ENCODE measurements around the gene CXCL11. TPM values are rescaled to one million over a fixed set of nuclear protein-coding genes. Genes with fewer than 3 reads are reported as not detected.

CXCL11 gene
- total and polyA plus RNA-seq, 9 of the 15 experiments (the other 6 are each of a cell fraction or from before 2014, with no cell fraction given), result 2.1 to 9.1 (median 4.5) TPM

DNA sequence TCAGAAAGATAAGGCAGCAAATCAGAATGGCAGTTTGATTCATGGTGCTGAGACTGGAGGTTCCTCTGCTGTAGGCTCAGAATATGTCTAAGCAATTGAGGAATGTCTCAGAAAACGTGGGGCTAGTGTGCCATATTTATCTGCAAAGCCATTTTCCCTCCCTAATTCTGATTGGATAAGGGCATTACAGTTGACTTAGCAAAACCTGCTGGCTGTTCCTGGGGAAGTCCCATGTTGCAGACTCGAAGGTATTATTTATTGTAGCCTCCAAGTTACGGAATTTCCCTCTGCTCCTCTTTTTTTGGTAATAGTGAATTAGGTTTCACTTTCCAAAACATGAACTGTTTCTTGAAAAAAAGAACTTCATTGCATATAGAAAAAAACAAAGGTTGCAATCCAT is 12.5 kb downstream of the CXCL11 start, which contains the start of gene CXCL10 (continued):
- no peak for TF ChIP-seq SIN3A (IDR thresholded peaks at IDR 0.05; ENCODE audit: borderline replicate concordance in 2 of 2, control insufficient read depth in 1 of 2, low read depth in 2 of 2, low read length in 2 of 2)
- TF ChIP-seq L3MBTL2 (IDR thresholded peaks at IDR 0.05), result peak; percentile 82

- no peaks in the 10 kb centered on the region for H4K20me1 ChIP-seq (replicated peaks; ENCODE audit: control insufficient read depth, insufficient read depth, low read length)
- peaks cover under 1 to 2% of the 10 kb centered on the region in 2 experiments; a peak in 2 of 5 replicates for H3K27me3 ChIP-seq (ENCODE audit: control insufficient read depth in 2 of 2, insufficient read depth in 2 of 2, low read length in 2 of 2)
- ChIA-PET POLR2A (no interaction called here), CTCF (ENCODE audit: low intra/inter-chr PET ratio) (no interaction called here)
- no peak overlapping the region for H3K9ac ChIP-seq (ENCODE audit: insufficient read depth in 1 of 2, low read depth in 2 of 2, low read length in 2 of 2)
- ATAC-seq, result no peak
- no TSS peak for BruUV-seq (replicated peaks)
- no peaks in the 10 kb centered on the region for H3K36me3 ChIP-seq (ENCODE audit: control insufficient read depth, insufficient read depth, low read length)
- no peak for DNase-seq (ENCODE audit: extremely low read depth in 1 of 4, low spot score in 3 of 4)
- no peak overlapping the region for H3K27ac ChIP-seq (ENCODE audit: extremely low read depth, low read depth, low read length)
- no peak overlapping the region for H3K4me2 ChIP-seq (ENCODE audit: insufficient read depth, low read length)
- 4% methylated on average over 2 of the region's 2 CpGs for WGBS (ENCODE audit: insufficient coverage, low coverage, missing lambda C conversion rate)
- no peaks in the 10 kb centered on the region for H3K79me2 ChIP-seq (ENCODE audit: control insufficient read depth, insufficient read depth, low read length)
- H3K9me1 ChIP-seq (ENCODE audit: control insufficient read depth, insufficient read depth, low read length), result no peaks in the 10 kb centered on the region
- no peak for FAIRE-seq
- H3K9me3 ChIP-seq (replicated peaks; ENCODE audit: control insufficient read depth, insufficient read depth, low read depth, low read length), result no peaks in the 10 kb centered on the region
- TF ChIP-seq SOX6 (IDR thresholded peaks at IDR 0.05), result no peak
- no peak for TF ChIP-seq NONO (IDR thresholded peaks at IDR 0.05; ENCODE audit: low read depth in 2 of 2, low read length in 1 of 2)
- no peak for TF ChIP-seq NR3C1 (CRISPR knock-in tag; IDR thresholded peaks at IDR 0.05)
- no peak for TF ChIP-seq HOXB6 (CRISPR knock-in tag; IDR thresholded peaks at IDR 0.05; ENCODE audit: borderline replicate concordance)
- no peak for TF ChIP-seq NR1H2 (CRISPR knock-in tag; IDR thresholded peaks at IDR 0.05)
- no peak for TF ChIP-seq HDGF (IDR thresholded peaks at IDR 0.05)
- TF ChIP-seq HES1 (IDR thresholded peaks at IDR 0.05; ENCODE audit: low read depth), result no peak
- TF ChIP-seq CBX8 (IDR thresholded peaks at IDR 0.05; ENCODE audit: borderline replicate concordance, extremely low read depth, low read depth, low read length, poor library complexity, severe bottlenecking), result no peak
- TF ChIP-seq TCF15 (CRISPR knock-in tag; IDR thresholded peaks at IDR 0.05), result no peak
- TF ChIP-seq SAP30 (IDR thresholded peaks at IDR 0.05; ENCODE audit: borderline replicate concordance, insufficient read depth, low read depth, low read length, poor library complexity, severe bottlenecking), result no peak
- no peak overlapping the region for H3K4me3 ChIP-seq
- in situ Hi-C loops (cut with MboI) (no loop called here), intact Hi-C loops (cut with micrococcal nuclease) (no loop called here)
- no peaks in the 10 kb centered on the region; a peak in 2 of 5 replicates for H3K4me1 ChIP-seq (replicated peaks in 1 of 2; ENCODE audit: control insufficient read depth in 2 of 2, insufficient read depth in 2 of 2, low read length in 2 of 2)
- H2AFZ ChIP-seq (ENCODE audit: low read depth, low read length), result no peak overlapping the region
These were observed 13.2 kb downstream of the CXCL11 start for GRCh38 chr4:76022677-76023076.
